HG02852 (cell line): Measurements from ENCODE around the gene CDK2AP2.
"Not testable (repeated sequence)": the region's sequence is repeated elsewhere in the genome, so short reads cannot be mapped to it uniquely, and the experiment has no call there.

Experiments
- ATAC-seq: cut with Tn5 transposase; IDR thresholded peaks from one replicate; pipeline ENCODE4 v1.9.1; 2021; ENCODE audit warnings: mild to moderate bottlenecking, moderate library complexity; ENCODE audit not compliant: unreplicated experiment

CDK2AP2 gene, protein sequence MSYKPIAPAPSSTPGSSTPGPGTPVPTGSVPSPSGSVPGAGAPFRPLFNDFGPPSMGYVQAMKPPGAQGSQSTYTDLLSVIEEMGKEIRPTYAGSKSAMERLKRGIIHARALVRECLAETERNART

DNA sequence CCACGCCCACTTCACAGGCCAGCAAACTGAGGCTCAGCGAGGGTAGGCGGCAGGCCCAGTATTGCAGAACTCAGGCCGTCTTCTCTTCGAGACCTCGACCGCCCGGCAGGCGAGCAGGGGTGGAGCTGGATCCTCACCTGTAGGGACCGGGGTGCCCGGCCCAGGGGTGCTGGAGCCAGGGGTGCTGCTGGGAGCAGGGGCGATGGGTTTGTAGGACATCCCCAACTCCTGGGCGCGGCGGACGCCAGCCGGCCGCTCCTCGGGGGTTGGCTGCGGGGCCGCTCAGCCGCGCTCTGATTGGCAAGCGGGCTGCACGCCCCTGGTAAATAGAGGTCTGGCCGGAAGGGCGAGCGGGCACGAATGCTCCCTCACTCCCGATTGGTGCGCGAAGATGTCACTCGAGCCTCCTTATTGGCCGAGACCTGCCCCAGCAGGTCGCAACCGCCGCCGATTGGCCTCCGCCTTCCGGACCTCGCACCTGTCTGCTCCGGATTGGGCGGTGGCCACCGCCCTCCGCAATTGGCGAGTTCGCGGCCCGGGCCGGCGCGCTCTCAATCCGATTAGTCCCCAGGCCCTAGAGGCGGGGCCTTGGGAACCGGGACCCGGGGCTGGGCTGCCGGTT, at the start of gene CDK2AP2:
Gene CDK2AP2, minus strand, starts transcription at position 299 of the 622 bp plus-strand sequence. Its CDS starts 80 bp downstream, at position 219.
- ATAC-seq: peak; percentile 67

DNA sequence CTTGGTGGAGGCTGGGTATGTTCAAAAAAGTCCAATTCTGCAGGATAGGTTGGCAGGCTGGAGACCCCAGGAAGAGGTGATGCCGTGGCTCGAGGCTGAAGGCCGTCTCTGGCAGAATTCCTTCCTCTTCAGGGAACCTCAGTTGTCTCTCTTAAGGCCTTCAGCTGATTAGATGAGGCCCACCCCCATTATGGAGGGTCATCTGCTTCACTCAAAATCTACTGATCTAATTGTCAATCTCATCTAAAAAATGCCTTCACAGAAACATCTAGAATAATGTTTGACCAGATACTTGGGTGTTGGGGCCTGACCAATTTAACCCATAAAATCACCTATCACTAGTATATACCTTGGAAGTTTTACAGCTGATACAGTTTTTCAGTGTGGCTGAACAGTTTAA, 48.3 kb upstream of the CDK2AP2 start:
- no peak for ATAC-seq

DNA sequence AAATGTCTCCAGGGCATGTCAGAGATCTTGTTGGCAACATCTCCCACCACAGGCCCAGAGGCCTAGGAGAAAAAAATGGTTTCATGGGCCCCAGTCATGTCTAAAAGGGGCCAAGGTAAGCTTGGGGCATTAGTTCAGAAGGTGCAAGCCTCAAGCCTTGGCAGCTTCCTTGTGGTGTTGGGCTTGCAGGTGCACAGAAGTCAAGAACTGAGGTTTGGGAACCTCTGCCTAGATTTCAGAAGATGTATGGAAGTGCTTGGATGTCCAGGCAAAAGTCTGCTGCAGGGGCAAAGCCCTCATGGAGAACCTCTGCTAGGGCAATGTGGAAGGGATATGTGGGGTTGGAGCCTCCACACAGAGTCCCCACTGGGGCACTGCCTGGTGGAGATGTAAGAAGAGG, 43.7 kb upstream of the CDK2AP2 start:
- not testable (repeated sequence) for ATAC-seq

DNA sequence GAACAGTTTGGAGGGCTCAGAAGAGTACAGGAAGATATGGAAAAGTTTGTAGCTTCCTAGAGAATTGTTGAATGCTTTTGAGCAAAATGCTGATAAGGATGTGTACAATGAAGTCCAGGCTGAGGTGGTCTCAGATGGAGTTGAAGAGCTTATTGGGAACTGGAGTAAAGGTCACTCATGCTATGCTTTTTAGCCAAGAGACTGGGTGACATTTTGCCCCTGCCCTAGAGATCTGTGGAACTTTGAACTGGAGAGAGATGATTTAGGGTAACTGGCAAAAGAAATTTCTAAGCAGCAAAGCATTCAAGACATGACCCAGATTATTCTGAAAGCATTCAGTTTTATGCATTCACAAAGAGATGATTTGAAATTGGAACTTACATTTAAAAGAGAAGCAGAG, 43.2 kb upstream of the CDK2AP2 start:
- no peak for ATAC-seq

DNA sequence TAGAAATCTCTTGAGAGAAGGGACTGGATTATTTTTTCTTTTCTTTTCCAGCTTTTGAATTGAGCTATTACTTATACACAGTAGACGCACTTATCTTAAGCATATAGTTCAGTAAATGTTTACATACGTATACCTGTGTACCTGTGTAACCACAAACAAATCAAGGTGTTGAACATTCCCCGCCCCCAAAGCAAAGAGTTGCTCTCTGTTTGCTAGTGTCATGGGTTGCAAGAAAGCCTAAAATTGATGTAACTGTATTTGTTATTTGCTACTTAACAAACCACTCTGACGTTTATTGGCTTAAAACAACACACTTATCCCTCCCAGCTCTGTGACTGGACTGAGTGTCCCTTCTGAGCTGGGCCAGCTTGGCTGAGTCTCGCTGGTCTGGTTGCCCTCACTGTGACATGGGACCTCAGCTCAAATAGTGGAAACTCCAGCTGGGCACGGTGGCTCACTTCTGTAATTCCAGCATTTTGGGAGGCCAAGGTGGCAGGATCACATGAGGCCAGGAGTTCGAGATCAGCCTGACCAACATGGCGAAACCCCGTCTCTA, 40.7 kb upstream of the CDK2AP2 start:
- no peak for ATAC-seq

DNA sequence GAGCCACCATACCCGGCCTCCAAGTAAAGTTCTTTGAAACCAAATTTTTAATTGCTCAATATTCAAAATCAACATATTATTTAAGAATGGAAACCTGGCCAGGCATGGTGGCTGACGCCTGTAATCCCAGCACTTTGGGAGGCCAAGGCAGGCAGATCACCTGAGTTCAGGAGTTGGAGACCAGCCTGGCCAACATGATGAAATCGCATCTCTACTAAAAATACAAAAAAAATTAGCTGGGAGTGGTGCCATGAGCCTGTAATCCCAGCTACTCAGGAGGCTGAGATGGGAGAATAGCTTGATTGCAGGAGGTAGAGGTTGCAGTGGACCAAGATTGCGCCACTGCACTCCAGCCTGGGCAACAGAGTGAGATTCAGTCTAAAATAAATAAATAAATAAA, 40.1 kb upstream of the CDK2AP2 start:
- not testable (repeated sequence) for ATAC-seq

DNA sequence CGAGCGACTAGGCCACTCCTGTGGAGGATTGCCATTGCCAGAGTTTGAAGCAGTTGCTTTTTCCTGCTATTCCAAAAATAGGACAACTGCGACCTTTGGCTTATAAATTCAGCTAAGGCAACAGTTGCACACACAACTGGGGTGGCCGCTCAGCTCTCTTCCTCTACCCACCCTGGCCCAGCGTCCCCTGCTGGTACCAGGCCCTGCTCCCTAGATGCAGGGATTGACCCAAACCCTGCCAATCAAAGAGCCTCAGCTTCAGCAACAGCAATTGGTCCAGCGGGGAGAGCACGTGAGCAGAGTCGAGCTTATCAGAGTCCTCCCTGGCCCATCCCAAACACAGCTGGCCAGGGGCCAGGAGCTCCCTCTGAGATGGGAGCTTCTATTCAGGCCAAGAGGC, 37.3 kb upstream of the CDK2AP2 start:
- no peak for ATAC-seq

DNA sequence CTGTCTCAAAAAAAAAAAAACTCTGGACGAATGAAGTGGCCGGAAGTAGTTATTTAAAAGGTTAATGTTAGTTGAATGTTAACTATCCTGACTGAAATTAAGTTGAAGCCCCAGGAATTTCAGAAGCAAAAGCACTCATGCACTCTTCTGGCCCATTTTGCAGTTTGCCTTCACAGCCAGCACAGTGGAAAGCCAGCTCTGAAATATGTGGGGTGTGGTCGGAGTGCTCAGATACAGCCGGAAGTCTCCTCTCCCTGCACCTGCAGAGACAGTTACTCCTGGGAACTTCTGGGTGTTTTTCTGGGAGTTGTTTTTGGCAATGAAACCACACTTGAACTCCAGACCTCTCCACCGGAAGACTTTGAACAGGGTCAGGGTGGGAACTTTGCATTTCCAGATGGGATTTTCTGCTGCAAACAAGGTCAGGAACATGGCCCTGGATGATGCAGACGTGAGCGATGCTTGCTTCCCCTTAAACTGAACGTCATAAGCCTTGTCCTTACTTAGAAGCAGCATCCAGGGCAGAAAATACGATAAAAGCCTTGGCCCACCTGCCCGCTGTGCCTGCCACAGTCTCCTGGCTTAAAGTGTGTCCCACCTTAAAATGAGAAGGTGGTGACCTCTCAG, 36.8 kb upstream of the CDK2AP2 start:
- ATAC-seq: no peak

DNA sequence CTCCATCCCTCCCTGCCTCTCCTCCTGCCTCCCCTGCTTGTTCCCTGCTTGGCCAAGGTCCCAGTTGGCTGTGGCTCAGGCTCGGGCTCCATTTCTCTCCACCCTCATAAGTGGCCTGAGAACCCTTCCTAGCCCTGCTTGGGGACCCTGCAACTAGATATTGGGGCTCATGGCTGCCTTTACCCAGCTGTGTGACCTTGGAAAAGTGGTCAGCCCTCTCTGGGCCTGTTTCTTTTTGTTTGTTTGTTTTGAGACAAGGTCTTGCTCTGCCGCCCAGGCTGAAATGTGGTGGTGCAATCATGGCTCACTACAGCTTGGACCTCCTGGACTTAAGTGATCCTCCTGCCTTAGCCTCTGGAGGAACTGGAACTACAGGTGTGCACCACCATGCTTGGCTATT, 35.6 kb upstream of the CDK2AP2 start:
- no peak for ATAC-seq

DNA sequence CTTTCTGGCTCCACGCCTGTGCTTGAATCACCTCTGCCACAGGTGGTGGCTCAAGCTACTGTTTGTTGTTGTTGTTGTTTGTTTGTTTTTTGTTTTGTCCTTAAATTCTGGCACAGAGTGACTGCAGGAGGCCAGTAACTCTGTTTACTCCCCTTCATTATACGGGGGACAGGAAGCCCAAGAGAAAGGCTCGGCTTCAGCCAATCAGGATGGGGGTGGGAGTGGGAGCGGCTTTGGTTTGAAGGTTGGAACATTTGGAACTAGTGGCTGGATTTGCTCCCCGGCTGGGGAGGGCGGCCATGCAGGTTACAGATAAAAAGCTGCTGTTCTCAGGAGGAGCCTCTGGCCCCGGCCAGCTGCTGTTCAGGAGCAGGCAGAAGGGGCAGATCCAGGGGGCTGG, 35.0 kb upstream of the CDK2AP2 start:
- no peak for ATAC-seq

DNA sequence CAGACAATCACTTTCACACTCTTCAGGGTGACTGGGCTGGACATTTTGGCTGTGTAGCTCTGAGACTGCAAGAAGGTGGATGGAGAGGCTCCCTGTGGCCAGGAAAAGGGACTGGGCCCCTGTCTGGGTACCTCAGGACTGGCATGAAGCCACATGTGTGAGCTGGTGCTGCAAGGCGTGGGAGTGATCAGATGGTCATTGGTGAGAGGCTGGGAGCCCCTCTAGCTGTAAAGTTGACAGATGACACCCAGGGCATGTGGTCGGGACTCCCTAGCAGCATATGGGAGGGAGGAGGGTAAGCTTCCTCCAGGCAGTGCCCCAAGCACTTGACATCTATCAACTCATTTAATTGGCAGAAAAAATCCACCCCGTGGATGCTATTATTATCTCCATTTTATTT, 34.2 kb upstream of the CDK2AP2 start:
- ATAC-seq: no peak

DNA sequence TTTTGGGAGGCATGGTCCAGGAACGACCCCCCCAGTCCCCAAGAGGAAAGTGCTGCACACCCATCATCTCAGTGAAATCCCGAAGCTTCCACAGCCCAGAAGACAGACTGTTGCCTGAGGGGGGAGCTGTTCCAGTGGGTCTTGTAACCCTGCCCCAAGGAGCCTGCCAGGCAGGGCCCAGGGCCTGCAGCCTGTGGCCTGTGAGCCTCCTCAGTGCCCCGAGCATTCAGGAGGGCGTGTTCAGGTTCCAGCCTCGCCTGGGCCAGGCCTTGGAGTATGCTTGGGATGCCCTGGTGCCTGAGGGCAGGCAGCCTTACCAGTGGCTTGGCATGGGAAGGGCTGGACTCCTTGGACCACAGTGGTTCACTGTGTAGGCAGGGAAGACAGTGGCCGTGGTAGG, 33.2 kb upstream of the CDK2AP2 start:
- no peak for ATAC-seq

DNA sequence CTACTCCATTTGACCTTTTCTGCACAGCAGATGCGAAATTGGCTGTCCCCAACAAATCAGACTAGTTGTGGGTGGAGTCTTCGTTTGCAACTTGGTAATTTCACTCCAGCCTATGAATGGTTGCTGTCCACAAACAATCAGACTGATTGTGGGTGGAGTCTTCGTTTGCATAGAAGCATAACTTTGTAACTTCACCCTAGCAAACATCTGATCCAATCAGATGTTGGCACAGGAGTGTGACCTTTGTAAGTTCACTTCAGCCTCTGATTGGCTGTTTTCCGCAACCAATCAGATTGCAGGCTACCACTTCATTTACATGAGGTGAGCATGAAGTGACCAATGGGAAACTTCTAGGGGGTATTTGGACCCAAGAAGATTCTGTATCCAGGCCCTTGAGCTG, 31.6 kb upstream of the CDK2AP2 start:
- ATAC-seq: no peak

DNA sequence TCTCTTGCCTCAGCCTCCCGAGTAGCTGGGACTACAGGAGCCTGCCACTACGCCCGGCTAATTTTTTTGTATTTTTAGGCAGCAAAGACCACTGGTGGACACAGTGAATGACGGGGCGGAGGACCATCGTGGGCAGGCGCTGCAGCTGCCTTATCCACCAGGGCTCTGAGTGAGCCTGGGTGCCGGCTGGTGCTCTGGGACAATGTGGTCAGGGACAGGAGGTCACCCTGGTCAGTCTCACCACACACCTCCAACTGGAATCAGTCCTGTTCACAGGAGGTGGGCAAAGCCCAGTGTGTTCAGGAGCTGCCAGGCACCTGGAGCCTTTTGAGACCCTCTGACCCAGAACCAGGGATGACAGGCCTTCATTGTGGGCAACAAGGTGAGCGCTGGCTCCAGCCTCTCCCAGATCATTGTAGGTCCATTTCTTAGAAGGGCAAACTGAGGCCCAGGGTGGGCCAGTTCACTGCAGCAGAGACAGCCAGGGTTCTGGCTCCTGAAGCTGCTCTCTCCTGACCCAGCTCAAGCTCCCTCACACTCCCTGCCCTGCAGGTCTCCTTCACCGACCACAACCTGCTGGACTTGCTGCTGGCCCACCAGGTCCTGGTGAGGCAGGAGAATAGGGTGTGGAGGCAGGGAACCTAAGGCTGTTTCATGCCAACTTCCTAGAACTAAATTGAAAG, 31.0 kb upstream of the CDK2AP2 start:
- ATAC-seq: no peak

DNA sequence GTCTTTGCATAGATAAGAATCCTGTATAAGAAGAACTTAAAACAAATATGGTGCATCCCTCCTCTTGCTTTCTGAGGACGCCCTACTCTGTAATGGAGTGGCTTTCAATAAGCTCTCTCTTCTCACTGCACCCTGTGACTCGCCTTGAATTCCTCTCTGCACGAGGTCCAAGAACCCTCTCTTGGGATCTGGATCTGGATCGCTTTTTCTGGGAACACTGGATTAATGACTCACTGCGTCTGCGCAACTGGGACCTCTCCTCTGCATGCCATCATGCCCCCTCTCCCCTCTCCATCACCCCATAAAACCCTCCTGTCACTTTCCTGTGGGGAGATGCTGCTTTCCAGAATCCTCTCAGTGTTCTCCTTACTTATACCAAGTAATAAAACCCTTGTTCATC, 30.3 kb upstream of the CDK2AP2 start:
- no peak for ATAC-seq

DNA sequence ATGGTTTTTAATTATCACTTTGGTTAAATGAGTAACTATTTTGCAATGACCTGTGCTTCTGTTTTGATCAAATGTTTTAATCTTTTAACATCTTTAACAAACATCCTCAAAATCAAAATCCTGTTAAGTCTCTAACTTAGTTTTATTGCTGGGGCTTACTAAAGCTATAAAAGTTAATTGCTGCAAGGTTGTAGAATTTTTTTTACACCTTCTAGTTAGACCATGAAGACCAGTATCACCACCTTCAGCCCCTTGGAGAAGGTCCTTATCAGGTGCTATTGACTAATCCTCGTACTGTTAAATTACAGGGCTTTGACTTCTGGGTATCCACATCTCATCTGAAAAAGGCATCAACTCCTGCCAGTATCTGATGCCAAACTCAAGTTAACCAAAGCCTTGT, 27.6 kb upstream of the CDK2AP2 start:
- ATAC-seq: no peak

DNA sequence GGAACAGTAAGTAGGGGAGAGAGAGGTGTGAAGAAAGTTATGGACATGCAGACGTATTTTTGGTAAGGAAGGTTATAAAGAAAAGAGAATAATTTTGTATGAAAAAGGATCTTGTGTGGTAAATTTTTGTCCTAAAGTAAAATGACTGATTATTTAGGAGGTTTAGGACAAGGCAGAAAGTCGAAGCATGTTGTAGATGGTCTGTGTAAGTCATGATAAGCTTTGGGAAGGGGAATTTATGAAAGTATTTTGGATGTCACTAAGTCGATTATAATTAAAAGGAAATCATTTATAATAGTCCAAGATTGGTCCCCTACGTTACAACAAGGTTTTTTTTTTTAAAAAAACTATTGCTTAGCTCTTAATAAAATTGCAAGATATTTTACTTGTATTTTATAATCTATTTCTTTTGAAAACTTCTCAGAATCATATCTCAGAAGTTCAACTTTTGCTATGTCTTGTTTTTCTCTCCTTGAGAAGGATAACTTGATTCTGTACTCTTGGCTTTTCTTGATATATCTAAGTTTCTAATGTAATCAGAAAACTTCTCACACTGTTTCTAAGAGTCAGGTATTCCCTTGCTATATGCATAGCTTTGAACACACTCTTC, 26.2 kb upstream of the CDK2AP2 start:
- no peak for ATAC-seq

DNA sequence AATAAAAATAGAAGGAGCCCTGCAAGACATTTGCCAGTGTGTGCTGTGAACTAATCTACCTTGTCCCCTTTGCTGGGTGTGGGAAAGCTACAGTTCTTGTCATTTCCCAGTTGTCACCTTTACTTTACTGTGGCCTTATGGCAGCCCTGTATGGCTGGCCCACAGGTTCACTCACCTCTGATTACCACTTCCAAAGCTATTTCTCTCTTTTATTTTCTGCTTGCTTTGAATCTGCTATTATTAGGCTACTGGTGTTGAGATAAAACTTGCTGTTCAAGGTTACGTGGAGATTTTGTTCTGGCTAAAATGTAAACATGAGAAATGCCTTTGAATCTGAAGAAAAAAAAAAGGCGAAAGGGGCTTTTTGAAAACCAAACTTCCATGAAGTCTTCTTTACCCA, 24.9 kb upstream of the CDK2AP2 start:
- no peak for ATAC-seq

DNA sequence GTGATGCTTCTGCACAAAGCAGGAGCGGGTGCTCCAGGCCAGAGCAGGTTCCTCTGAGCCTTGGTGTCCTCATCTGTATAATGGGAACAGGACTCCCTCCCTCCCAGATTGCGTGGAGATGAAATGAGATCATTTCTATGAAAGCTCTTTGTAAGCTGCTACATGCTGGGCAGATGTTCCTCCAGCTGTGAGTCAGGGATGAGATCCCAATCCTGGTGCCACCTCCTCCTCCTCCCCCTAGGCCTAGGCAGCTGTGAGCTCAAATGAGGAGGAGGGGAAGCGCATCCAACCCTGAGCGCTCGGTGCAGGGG, 22.3 kb upstream of the CDK2AP2 start:
- no peak for ATAC-seq

DNA sequence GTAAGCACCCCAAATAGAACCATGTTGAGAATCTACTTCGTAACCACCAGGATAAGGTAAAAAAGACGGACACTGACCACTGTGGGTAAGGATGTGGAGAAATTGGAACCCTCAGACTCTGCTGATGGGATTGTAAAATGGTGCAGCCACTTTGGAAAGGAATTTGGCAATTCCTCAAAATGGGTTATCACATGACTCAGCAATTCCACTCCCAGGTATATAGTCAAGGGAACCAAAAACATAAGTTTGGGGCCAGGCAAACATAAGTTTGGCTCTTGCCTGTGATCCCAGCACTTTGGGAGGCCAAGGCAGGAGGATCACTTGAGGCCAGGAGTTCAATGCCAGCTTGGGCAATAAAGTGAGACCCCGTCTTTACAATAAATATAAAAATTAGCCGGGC, 20.4 kb upstream of the CDK2AP2 start:
- no peak for ATAC-seq

DNA sequence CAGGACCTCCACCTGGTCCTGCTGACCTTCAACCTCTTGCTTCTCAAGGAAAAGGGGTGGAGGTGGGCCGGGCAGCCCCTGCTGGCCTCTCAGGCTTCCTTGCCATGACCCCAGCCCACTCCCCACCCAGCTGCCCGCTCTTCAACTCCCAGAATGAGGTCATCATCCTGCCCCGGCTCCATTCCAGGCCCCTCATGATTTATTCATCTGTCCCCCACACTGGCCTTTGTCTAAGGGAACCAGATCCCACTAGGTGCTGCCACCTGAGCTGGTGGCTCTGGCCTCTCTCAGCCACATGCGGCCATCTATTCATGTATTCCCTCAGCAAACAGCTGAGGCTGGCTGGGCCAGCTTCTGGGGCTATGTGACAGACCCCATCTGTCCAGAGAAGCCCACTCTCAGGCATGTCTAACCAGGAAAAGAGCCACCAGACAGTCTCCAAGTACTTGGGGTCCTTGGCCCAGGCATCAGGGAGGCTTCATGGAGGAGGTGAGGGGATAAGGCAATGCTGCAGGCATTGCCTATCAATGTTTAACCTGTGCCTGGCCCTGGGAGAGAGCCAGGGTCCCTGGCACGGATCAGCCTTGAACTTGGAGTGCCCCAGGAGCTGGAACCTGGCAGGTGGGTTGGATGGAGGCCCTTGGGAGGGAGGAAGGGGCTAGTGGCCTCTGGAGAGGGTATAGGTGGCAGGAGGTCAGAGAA, 17.5 kb upstream of the CDK2AP2 start:
- ATAC-seq: no peak
